WERI-Rb-1 (cell line): ENCODE results near the gene GYPC.

Experiments used
- DNase-seq: peaks from one replicate; pipeline ENCODE4 v3.0.0-alpha.2; 2020
- H3K27ac ChIP-seq: fragments of 250-450 bp; sonication (Bioruptor Pico); 2 replicates; pipeline ENCODE4 v1.5.1; 2020; ENCODE audit warnings: mild to moderate bottlenecking, moderate library complexity
- H3K27me3 ChIP-seq: fragments of 250-450 bp; sonication (Bioruptor Pico); 2 replicates; pipeline ENCODE4 v1.5.1; 2021; ENCODE audit warnings: mild to moderate bottlenecking, low read depth, moderate library complexity; ENCODE audit not compliant: insufficient read depth, severe bottlenecking
- H3K36me3 ChIP-seq: fragments of 250-450 bp; sonication (Bioruptor Pico); 2 replicates; pipeline ENCODE4 v1.5.1; 2020; ENCODE audit warnings: mild to moderate bottlenecking, moderate library complexity
- H3K4me3 ChIP-seq: 2 replicates; pipeline ENCODE4 v1.5.1; 2011; ENCODE audit warnings: low read depth, mild to moderate bottlenecking, control low read depth, low read length
- H3K9me3 ChIP-seq: fragments of 250-450 bp; sonication (Bioruptor Pico); 2 replicates; pipeline ENCODE4 v1.5.1; 2021; ENCODE audit warnings: mild to moderate bottlenecking, moderate library complexity; ENCODE audit not compliant: severe bottlenecking
- TF ChIP-seq, protein P1 (sequence below): IDR thresholded peaks from 2 replicates; pipeline ENCODE4 v1.5.1; 2011; ENCODE audit warnings: low read depth, mild to moderate bottlenecking, control low read depth, inconsistent platforms, low read length

Gene GYPC

DNA sequence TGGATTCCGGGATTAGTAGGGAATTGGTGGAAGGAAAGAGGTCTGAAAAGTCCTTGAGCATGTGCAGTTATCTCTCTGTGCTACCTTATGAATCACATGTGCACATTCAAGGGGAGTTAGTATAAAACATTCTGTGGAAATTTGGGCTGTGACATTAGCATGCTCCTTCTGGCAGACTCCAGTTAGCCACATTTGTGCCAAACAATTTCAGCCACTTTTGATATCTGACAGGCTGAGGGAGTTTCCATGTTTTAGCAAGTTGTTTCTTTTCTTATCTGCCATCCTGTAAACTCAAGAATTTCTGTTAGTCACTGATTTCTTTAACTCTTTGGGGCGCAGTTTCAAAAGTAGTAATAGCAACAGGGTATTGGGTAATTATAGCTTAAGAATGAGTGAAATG, 28.3 kb upstream of the GYPC start:
- no peak overlapping the region for H3K27ac ChIP-seq
- TF ChIP-seq, protein P1, sequence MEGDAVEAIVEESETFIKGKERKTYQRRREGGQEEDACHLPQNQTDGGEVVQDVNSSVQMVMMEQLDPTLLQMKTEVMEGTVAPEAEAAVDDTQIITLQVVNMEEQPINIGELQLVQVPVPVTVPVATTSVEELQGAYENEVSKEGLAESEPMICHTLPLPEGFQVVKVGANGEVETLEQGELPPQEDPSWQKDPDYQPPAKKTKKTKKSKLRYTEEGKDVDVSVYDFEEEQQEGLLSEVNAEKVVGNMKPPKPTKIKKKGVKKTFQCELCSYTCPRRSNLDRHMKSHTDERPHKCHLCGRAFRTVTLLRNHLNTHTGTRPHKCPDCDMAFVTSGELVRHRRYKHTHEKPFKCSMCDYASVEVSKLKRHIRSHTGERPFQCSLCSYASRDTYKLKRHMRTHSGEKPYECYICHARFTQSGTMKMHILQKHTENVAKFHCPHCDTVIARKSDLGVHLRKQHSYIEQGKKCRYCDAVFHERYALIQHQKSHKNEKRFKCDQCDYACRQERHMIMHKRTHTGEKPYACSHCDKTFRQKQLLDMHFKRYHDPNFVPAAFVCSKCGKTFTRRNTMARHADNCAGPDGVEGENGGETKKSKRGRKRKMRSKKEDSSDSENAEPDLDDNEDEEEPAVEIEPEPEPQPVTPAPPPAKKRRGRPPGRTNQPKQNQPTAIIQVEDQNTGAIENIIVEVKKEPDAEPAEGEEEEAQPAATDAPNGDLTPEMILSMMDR, result no peak
- no peak for DNase-seq

DNA sequence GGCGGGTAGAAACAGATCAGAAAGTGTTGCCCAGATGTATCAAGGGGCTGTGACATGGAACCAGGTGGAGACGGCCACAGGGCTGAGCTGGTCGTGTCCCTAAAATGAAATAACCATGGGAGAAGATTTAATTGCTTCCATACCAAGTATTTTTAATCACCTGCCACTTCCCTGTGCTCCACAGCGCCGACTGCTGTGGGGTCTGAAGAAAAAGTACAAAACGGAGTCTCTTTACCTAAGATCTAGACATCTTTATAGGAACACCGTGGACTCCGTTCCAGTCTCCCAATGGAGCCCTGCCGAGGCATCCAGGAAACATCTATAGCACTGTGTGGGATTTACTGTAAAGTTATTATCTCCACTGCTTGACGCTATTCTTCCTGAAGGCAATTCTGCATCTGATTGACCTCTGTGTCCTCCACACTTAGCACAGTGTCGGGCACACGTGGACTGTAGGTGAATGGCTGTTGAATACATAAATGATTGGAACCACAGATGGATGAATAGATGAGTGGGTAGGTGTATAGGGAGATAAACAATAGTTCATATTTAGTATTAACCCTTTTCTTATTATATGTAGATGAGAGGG, 21.6 kb upstream of the GYPC start:
- no peaks in the 10 kb centered on the region for H3K9me3 ChIP-seq
- H3K27ac ChIP-seq, result no peak overlapping the region
- H3K4me3 ChIP-seq, result no peak overlapping the region
- H3K36me3 ChIP-seq, result no peaks in the 10 kb centered on the region
- no peak for DNase-seq
- TF ChIP-seq, protein P1, result peak; percentile 39
- H3K27me3 ChIP-seq, result peaks cover 34% of the 10 kb centered on the region

More for the DNA sequence above, 28.3 kb upstream of the GYPC start:
- no peaks in the 10 kb centered on the region for H3K36me3 ChIP-seq
- peaks cover 10% of the 10 kb centered on the region for H3K27me3 ChIP-seq
- H3K9me3 ChIP-seq, result no peaks in the 10 kb centered on the region
- H3K4me3 ChIP-seq, result no peak overlapping the region

DNA sequence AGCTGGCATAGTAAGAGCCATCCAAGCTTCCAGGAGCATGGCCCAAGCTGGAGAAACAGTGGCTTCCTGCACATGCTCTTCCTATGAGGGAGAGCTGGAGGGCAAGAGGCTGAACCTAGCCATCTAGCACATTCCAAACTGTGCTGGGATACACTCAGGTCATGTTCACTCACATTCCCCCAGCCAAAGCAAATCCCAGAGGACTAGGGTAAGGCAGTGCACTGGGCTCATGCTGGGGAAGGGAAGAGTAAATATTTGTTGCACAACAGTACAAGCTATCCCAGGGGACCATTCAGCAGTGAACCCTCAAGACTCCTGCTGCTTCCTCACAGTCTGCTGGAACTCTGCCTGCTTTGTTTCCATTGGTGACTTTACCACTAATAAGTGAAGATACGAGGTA, 20.7 kb upstream of the GYPC start:
- Histone ChIP-seq H3K27me3 (peaks cover 36% of the 10 kb centered on the region), H3K36me3 (no peaks in the 10 kb centered on the region), H3K4me3 (no peak overlapping the region), H3K27ac (no peak overlapping the region), H3K9me3 (no peaks in the 10 kb centered on the region)
- no peak for DNase-seq
- TF ChIP-seq, protein P1, result no peak

DNA sequence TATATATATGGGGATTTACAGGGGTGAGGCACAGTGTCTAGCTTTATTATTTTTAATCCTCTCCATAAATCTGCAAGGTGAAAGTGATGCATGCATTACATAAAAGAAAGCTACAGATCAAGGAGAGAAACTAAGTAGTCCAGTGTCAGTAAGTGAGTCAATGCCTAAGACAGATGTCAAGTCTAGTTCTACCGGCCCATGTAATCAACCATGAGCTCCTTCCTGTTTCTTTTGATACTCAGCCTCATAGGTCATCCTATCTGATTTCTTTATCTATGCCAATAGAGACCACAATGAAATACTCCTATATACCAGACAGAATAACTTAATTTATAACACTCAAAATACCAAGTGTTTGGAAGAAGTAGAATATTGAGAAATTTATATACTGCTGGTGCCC, 20.2 kb upstream of the GYPC start:
- Histone ChIP-seq H3K27me3 (peaks cover 38% of the 10 kb centered on the region), H3K9me3 (no peaks in the 10 kb centered on the region), H3K4me3 (no peak overlapping the region), H3K36me3 (no peaks in the 10 kb centered on the region), H3K27ac (no peak overlapping the region)
- TF ChIP-seq, protein P1, result no peak
- DNase-seq, result no peak

DNA sequence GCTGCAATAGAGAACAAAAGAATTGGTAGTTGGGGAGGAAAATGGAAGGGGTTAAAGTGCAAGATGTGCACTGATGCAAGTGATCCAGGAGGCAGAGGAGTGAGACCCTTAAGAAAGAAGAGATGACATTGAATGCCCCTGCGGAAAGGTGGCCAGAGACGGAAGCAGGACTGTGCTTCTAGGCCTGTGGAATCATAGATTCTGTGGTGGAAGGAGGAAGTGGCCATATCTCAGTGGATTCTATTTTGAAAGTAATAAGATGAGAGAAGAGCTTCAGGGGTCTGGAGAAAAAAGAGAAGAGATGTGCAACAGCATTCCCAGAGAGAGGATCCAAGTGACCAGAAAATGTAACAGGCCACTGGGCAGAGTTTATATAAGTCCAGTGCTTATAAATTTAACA, 18.6 kb upstream of the GYPC start:
- TF ChIP-seq, protein P1, result no peak
- Histone ChIP-seq H3K9me3 (no peaks in the 10 kb centered on the region), H3K27me3 (peaks cover 47% of the 10 kb centered on the region), H3K36me3 (no peaks in the 10 kb centered on the region), H3K4me3 (no peak overlapping the region), H3K27ac (no peak overlapping the region)
- no peak for DNase-seq

DNA sequence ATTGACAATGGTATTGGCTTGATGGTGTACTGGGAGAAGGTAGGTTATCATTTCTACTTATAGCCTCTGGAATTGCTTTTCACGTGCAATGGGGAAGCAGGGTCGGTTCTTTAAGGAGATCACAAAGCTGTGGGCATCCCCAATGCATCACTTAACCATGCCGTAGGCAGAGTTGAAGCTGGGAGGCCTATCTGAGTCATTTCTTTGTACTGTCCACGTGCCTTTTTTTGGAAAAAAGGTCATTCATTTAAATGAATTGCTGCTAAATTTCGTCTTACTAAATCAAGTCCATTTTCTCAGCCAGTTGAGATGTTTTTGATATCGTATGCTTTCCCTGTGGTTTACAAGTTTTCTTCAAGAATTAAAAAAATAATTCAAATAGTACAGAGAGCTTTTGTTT, 17.2 kb upstream of the GYPC start:
- H3K27ac ChIP-seq, result no peak overlapping the region
- TF ChIP-seq, protein P1, result no peak
- H3K4me3 ChIP-seq, result no peak overlapping the region
- no peak for DNase-seq
- H3K36me3 ChIP-seq, result no peaks in the 10 kb centered on the region
- peaks cover 51% of the 10 kb centered on the region for H3K27me3 ChIP-seq
- H3K9me3 ChIP-seq, result no peaks in the 10 kb centered on the region
